IPS-18a (cell line): Measurements from ENCODE around the gene SMG6.

Experiments used
- H3K27ac ChIP-seq: one replicate; pipeline ENCODE4 v1.5.1; 2013; ENCODE audit warnings: low read length
- H3K27me3 ChIP-seq: one replicate; pipeline ENCODE4 v1.6.1; 2013; ENCODE audit warnings: mild to moderate bottlenecking, low read length; ENCODE audit not compliant: control insufficient read depth, insufficient read depth
- H3K36me3 ChIP-seq: one replicate; pipeline ENCODE4 v1.6.1; 2013; ENCODE audit warnings: low read depth, low read length; ENCODE audit not compliant: control insufficient read depth
- H3K4me1 ChIP-seq: one replicate; pipeline ENCODE4 v1.6.1; 2013; ENCODE audit warnings: low read depth, low read length; ENCODE audit not compliant: control insufficient read depth
- H3K4me3 ChIP-seq: one replicate; pipeline ENCODE4 v1.5.1; 2013; ENCODE audit warnings: low read length
- H3K9ac ChIP-seq: one replicate; pipeline ENCODE4 v1.6.1; 2013; ENCODE audit warnings: mild to moderate bottlenecking, low read length, moderate library complexity
- H3K9me3 ChIP-seq: one replicate; pipeline ENCODE4 v1.6.1; 2013; ENCODE audit warnings: low read depth, low read length; ENCODE audit not compliant: control insufficient read depth

SMG6 gene

GRCh38 chr17:2062571-2063183 lies 240.9 kb downstream of the SMG6 start:
- no peak overlapping the region for H3K4me3 ChIP-seq
- H3K36me3 ChIP-seq = no peaks in the 10 kb centered on the region
- no peaks in the 10 kb centered on the region for H3K9me3 ChIP-seq
- H3K27me3 ChIP-seq = peaks cover 26% of the 10 kb centered on the region
- H3K9ac ChIP-seq = no peak overlapping the region
- H3K4me1 ChIP-seq = peaks cover 16% of the 10 kb centered on the region
- no peak overlapping the region for H3K27ac ChIP-seq

- Histone ChIP-seq H3K4me3 (no peak overlapping the region), H3K36me3 (no peaks in the 10 kb centered on the region), H3K4me1 (peaks cover 16% of the 10 kb centered on the region), H3K27me3 (peaks cover 31% of the 10 kb centered on the region), H3K9ac (no peak overlapping the region), H3K27ac (no peak overlapping the region), H3K9me3 (no peaks in the 10 kb centered on the region)
Measured at GRCh38 chr17:2061441-2061958, 242.1 kb downstream of the SMG6 start.

GRCh38 chr17:2060681-2061440 lies 242.7 kb downstream of the SMG6 start:
- H3K9me3 ChIP-seq = no peaks in the 10 kb centered on the region
- H3K27ac ChIP-seq = no peak overlapping the region
- H3K4me1 ChIP-seq = peaks cover 16% of the 10 kb centered on the region
- H3K9ac ChIP-seq = no peak overlapping the region
- no peak overlapping the region for H3K4me3 ChIP-seq
- peaks cover 37% of the 10 kb centered on the region for H3K27me3 ChIP-seq
- H3K36me3 ChIP-seq = no peaks in the 10 kb centered on the region

- H3K27me3 ChIP-seq = peaks cover 42% of the 10 kb centered on the region
- H3K4me1 ChIP-seq = peaks cover 16% of the 10 kb centered on the region
- H3K36me3 ChIP-seq = no peaks in the 10 kb centered on the region
- H3K27ac ChIP-seq = no peak overlapping the region
- H3K4me3 ChIP-seq = no peak overlapping the region
- no peak overlapping the region for H3K9ac ChIP-seq
- H3K9me3 ChIP-seq = no peaks in the 10 kb centered on the region
Measured at GRCh38 chr17:2060385-2060658, 243.3 kb downstream of the SMG6 start.

GRCh38 chr17:2059547-2060384 lies 243.8 kb downstream of the SMG6 start:
- no peak overlapping the region for H3K27ac ChIP-seq
- no peaks in the 10 kb centered on the region for H3K9me3 ChIP-seq
- H3K27me3 ChIP-seq = peaks cover 48% of the 10 kb centered on the region
- H3K36me3 ChIP-seq = no peaks in the 10 kb centered on the region
- no peak overlapping the region for H3K4me3 ChIP-seq
- peaks cover 16% of the 10 kb centered on the region for H3K4me1 ChIP-seq
- no peak overlapping the region for H3K9ac ChIP-seq

GRCh38 chr17:2058586-2059546 lies 244.7 kb downstream of the SMG6 start:
- Histone ChIP-seq H3K9ac (no peak overlapping the region), H3K4me1 (peaks cover 16% of the 10 kb centered on the region), H3K36me3 (no peaks in the 10 kb centered on the region), H3K9me3 (no peaks in the 10 kb centered on the region), H3K27me3 (peaks cover 57% of the 10 kb centered on the region), H3K27ac (no peak overlapping the region), H3K4me3 (peak overlapping the region; percentile 37)

- H3K4me1 ChIP-seq = peaks cover 8% of the 10 kb centered on the region
- H3K27ac ChIP-seq = no peak overlapping the region
- peaks cover 66% of the 10 kb centered on the region for H3K27me3 ChIP-seq
- H3K9ac ChIP-seq = no peak overlapping the region
- no peaks in the 10 kb centered on the region for H3K36me3 ChIP-seq
- no peaks in the 10 kb centered on the region for H3K9me3 ChIP-seq
- H3K4me3 ChIP-seq = no peak overlapping the region
Measured at GRCh38 chr17:2057760-2058585, 245.6 kb downstream of the SMG6 start.

- Histone ChIP-seq H3K27ac (no peak overlapping the region), H3K4me3 (no peak overlapping the region), H3K27me3 (peaks cover 70% of the 10 kb centered on the region), H3K9me3 (no peaks in the 10 kb centered on the region), H3K4me1 (peaks cover under 1% of the 10 kb centered on the region), H3K36me3 (no peaks in the 10 kb centered on the region), H3K9ac (no peak overlapping the region)
Measured at GRCh38 chr17:2057175-2057759, 246.3 kb downstream of the SMG6 start.

GRCh38 chr17:2056206-2057174 lies 247.1 kb downstream of the SMG6 start:
- H3K27me3 ChIP-seq = peaks cover 78% of the 10 kb centered on the region

More at GRCh38 chr17:2056206-2057174, 247.1 kb downstream of the SMG6 start:
- Histone ChIP-seq H3K9me3 (no peaks in the 10 kb centered on the region), H3K9ac (no peak overlapping the region), H3K4me1 (no peaks in the 10 kb centered on the region), H3K36me3 (no peaks in the 10 kb centered on the region), H3K4me3 (no peak overlapping the region), H3K27ac (no peak overlapping the region)
